GM18870 (cell line): Measurements from ENCODE around the gene BCAP29.
A peak's percentile ranks its signal among the peaks of the same experiment; 100 is the strongest.
"Not testable (repeated sequence)": the region's sequence is repeated elsewhere in the genome, so short reads cannot be mapped to it uniquely, and the experiment has no call there.

ENCODE experiments used
- ATAC-seq: cut with Tn5 transposase; IDR thresholded peaks from one replicate; pipeline ENCODE4 v1.9.1; 2021; ENCODE audit warnings: moderate library complexity; ENCODE audit not compliant: unreplicated experiment

Gene BCAP29

GRCh38 chr7:107579885-107580715, at the start of gene BCAP29:
Gene BCAP29 (plus strand): TSS chr7:107580246. CDS start chr7:107580773, 527 bp downstream.
- ATAC-seq, result peak; percentile 72

- no peak for ATAC-seq
Measured at GRCh38 chr7:107530751-107531150, 49.3 kb upstream of the BCAP29 start.

GRCh38 chr7:107534139-107534538, 45.9 kb upstream of the BCAP29 start:
- no peak for ATAC-seq

- ATAC-seq, result not testable (repeated sequence)
Measured at GRCh38 chr7:107537228-107537627, 42.8 kb upstream of the BCAP29 start.

- no peak for ATAC-seq
Measured at GRCh38 chr7:107538001-107538400, 42.0 kb upstream of the BCAP29 start.

GRCh38 chr7:107543338-107543993, 36.6 kb upstream of the BCAP29 start:
- no peak for ATAC-seq

GRCh38 chr7:107544848-107545591, 35.0 kb upstream of the BCAP29 start:
- no peak for ATAC-seq

GRCh38 chr7:107551936-107552335, 28.1 kb upstream of the BCAP29 start:
- ATAC-seq, result no peak

- no peak for ATAC-seq
Measured at GRCh38 chr7:107555893-107556292, 24.2 kb upstream of the BCAP29 start.

GRCh38 chr7:107559864-107560263, 20.2 kb upstream of the BCAP29 start:
- ATAC-seq, result no peak

GRCh38 chr7:107560898-107561516, 19.0 kb upstream of the BCAP29 start:
- ATAC-seq, result no peak

GRCh38 chr7:107563081-107563774, 16.8 kb upstream of the BCAP29 start:
- peak; percentile 44 for ATAC-seq

- peak; percentile 88 for ATAC-seq
Measured at GRCh38 chr7:107563775-107564552, 16.1 kb upstream of the BCAP29 start, which contains the start of the genes COG5 and DUS4L. Gene COG5 (minus strand): TSS chr7:107563920. CDS start chr7:107563896, 24 bp downstream. Gene DUS4L (plus strand): TSS chr7:107563971. CDS start chr7:107567071, 3,100 bp downstream.

- ATAC-seq, result no peak
Measured at GRCh38 chr7:107564553-107565298, 15.3 kb upstream of the BCAP29 start.

- no peak for ATAC-seq
Measured at GRCh38 chr7:107570298-107570697, 9.7 kb upstream of the BCAP29 start.

- ATAC-seq, result no peak
Measured at GRCh38 chr7:107573537-107573936, 6.5 kb upstream of the BCAP29 start.

- no peak for ATAC-seq
Measured at GRCh38 chr7:107579554-107579884, 527 bp upstream of the BCAP29 start.

- ATAC-seq, result no peak
Measured at GRCh38 chr7:107580716-107581383, 804 bp downstream of the BCAP29 start.
